Endothelial cell of umbilical vein (primary cell): ENCODE data around the gene OOSP2. TPM values are rescaled to one million over a fixed set of nuclear protein-coding genes. Genes with fewer than 3 reads are reported as not detected.

Experiments used
- BruUV-seq: library from RNA; stranded (reverse); fragments of 400-500 nt; replicated peaks from 2 replicates; lab custom pipeline; 2021; lab: Mats Ljungman, UMichigan
- CTCF ChIA-PET: fragments of 300-600, 350-600 bp; sonication (Branson Sonifier 250); formaldehyde crosslinking; loops from one replicate; lab custom pipeline; 2021; ENCODE audit warnings: antibody characterized with exemption, inconsistent platforms; lab: Charles Lee
- POLR2A ChIA-PET: fragments of 300-600, 350-600 bp; sonication (Branson Sonifier 250); formaldehyde crosslinking; loops from one replicate; lab custom pipeline; 2021; ENCODE audit warnings: antibody characterized with exemption, inconsistent platforms; lab: Charles Lee
- DNase-seq: peaks from one replicate; pipeline ENCODE4 v3.0.0-alpha.2; 2011; ENCODE audit warnings: low read depth, low spot score
- FAIRE-seq: peaks from 2 replicates; lab custom pipeline; 2011; peaks lifted over from hg19 to GRCh38; lab: Jason Lieb, UNC
- H2AFZ ChIP-seq: 2 replicates; pipeline ENCODE4 v1.6.0; 2012; ENCODE audit warnings: low read depth, low read length, control low read depth, inconsistent platforms
- H3K27ac ChIP-seq: 2 replicates; pipeline ENCODE4 v1.5.1; 2011; ENCODE audit warnings: low read depth, mild to moderate bottlenecking, control low read depth, low read length, moderate library complexity; ENCODE audit not compliant: insufficient read depth
- H3K27me3 ChIP-seq, 2 experiments: 2 replicates each; pipeline versions ENCODE4 v1.6.0 to v1.6.1; 2011; ENCODE audit warnings: low read length in 2 of 2, mixed read lengths in 1 of 2; ENCODE audit not compliant: control insufficient read depth in 2 of 2, insufficient read depth in 2 of 2
- H3K36me3 ChIP-seq, 2 experiments: 2 replicates in 1 of 2; 3 replicates in 1 of 2; pipeline ENCODE4 v1.5.1; 2011; ENCODE audit warnings: low read length in 2 of 2, mild to moderate bottlenecking in 1 of 2, moderate library complexity in 1 of 2; ENCODE audit not compliant: control insufficient read depth in 2 of 2, insufficient read depth in 2 of 2; ENCODE audit errors: extremely low read depth in 1 of 2
- H3K4me1 ChIP-seq: 3 replicates; pipeline ENCODE4 v1.5.1; 2011; ENCODE audit warnings: mild to moderate bottlenecking, low read length; ENCODE audit not compliant: control insufficient read depth, insufficient read depth; ENCODE audit errors: extremely low read depth
- H3K4me2 ChIP-seq: 2 replicates; pipeline ENCODE4 v1.6.1; 2011; ENCODE audit warnings: low read length, control low read depth, mixed read lengths; ENCODE audit not compliant: insufficient read depth
- H3K4me3 ChIP-seq, 3 experiments: fragments of 200-600 bp in 1 of 3; sonication (generic), shearing (Covaris generic) in 1 of 3; replicated peaks in 1 of 3; 2 replicates each; pipeline ENCODE4 v1.5.1; 2011 to 2016; ENCODE audit warnings: control low read depth in 3 of 3, low read length in 3 of 3, mild to moderate bottlenecking in 2 of 3, inconsistent platforms in 1 of 3, low read depth in 1 of 3, moderate library complexity in 1 of 3; ENCODE audit not compliant: insufficient read depth in 1 of 3
- H3K79me2 ChIP-seq: 2 replicates; pipeline ENCODE4 v1.6.0; 2012; ENCODE audit warnings: low read length, inconsistent platforms; ENCODE audit not compliant: control insufficient read depth, insufficient read depth
- H3K9ac ChIP-seq: replicated peaks from 2 replicates; pipeline ENCODE3; 2011; ENCODE audit warnings: low read length, control low read depth; ENCODE audit not compliant: insufficient read depth; ENCODE audit errors: extremely low read depth
- H3K9me1 ChIP-seq: replicated peaks from 3 replicates; pipeline ENCODE4 v1.6.0; 2011; ENCODE audit warnings: mild to moderate bottlenecking, low read length; ENCODE audit not compliant: control insufficient read depth, insufficient read depth; ENCODE audit errors: extremely low read depth
- H3K9me3 ChIP-seq: replicated peaks from 2 replicates; pipeline ENCODE4 v1.5.1; 2012; ENCODE audit warnings: low read length, inconsistent platforms; ENCODE audit not compliant: control insufficient read depth, insufficient read depth
- H4K20me1 ChIP-seq: replicated peaks from 2 replicates; pipeline ENCODE3; 2011; ENCODE audit warnings: mild to moderate bottlenecking, low read length; ENCODE audit not compliant: control insufficient read depth, insufficient read depth; ENCODE audit errors: extremely low read depth
- EZH2 ChIP-seq: IDR thresholded peaks from 2 replicates; pipeline ENCODE4 v1.6.1; 2012; ENCODE audit warnings: borderline replicate concordance, low read depth, mild to moderate bottlenecking, moderate library complexity, low read length, inconsistent platforms; ENCODE audit not compliant: severe bottlenecking
- FOS ChIP-seq: IDR thresholded peaks from 2 replicates; pipeline ENCODE4 v1.6.1; 2011; ENCODE audit warnings: mild to moderate bottlenecking, low read length, moderate library complexity, borderline replicate concordance; ENCODE audit not compliant: insufficient read depth
- GATA2 ChIP-seq: IDR thresholded peaks from 2 replicates; pipeline ENCODE4 v1.7.0; 2011; ENCODE audit warnings: low read depth, mild to moderate bottlenecking, moderate library complexity, mixed read lengths, low read length; ENCODE audit not compliant: insufficient read length, insufficient read depth
- JUN ChIP-seq: IDR thresholded peaks from 2 replicates; pipeline ENCODE4 v1.6.1; 2011; ENCODE audit warnings: borderline replicate concordance, low read depth; ENCODE audit not compliant: insufficient read length, insufficient read depth
- MYC ChIP-seq: IDR thresholded peaks from one replicate; pipeline ENCODE4 v1.6.1; 2011; ENCODE audit warnings: mild to moderate bottlenecking, low read depth, low read length
- POLR2A ChIP-seq: IDR thresholded peaks from 2 replicates; pipeline ENCODE4 v1.6.1; 2012; ENCODE audit warnings: low read depth, mild to moderate bottlenecking, control low read depth, low read length
- POLR2AphosphoS5 ChIP-seq: IDR thresholded peaks from 2 replicates; pipeline ENCODE4 v1.6.1; 2012; ENCODE audit warnings: low read depth, mild to moderate bottlenecking, control low read depth, low read length, moderate library complexity; ENCODE audit not compliant: insufficient read depth
- dilution Hi-C: fragments of 300-500 bp; cut with MboI; formaldehyde crosslinking; loops from one replicate; pipeline ENCODE4 v1.15.0; 2019; ENCODE audit warnings: low sequenced_read_pairs; ENCODE audit not compliant: extremely low pct_ligation_motif_present
- intact Hi-C: fragments of 100-400 bp; cut with micrococcal nuclease; formaldehyde crosslinking; loops from one replicate; pipeline ENCODE4 v1.10.0; 2022
- polyA plus RNA-seq, 4 experiments: library from polyadenylated mRNA; depleted of rRNA in 3 of 4; stranded (reverse) in 3 of 4; unstranded in 1 of 4; fragments of >200 nt; gene quantifications; 2 replicates each; pipeline versions ENCODE4 v1.2.1 to v1.2.3, GENCODE V29; 2011 to 2012; ENCODE audit warnings: missing spikeins in 1 of 4
- total RNA-seq: library from RNA; stranded (reverse); gene quantifications from 2 replicates; pipeline ENCODE4 v1.2.3, GENCODE V29; 2021
- TF ChIP-seq, protein P1 (sequence below), 2 donors: IDR thresholded peaks; 1 replicate in 1 of 2; 2 replicates in 1 of 2; pipeline ENCODE4 v1.5.1; 2011; ENCODE audit warnings: low read length in 2 of 2, mild to moderate bottlenecking in 2 of 2, moderate library complexity in 2 of 2, control low read depth in 1 of 2, inconsistent platforms in 1 of 2, low read depth in 1 of 2; ENCODE audit not compliant: insufficient read depth in 1 of 2; ENCODE audit errors: extremely low read depth in 1 of 2
- TF ChIP-seq, protein P2 (sequence below): IDR thresholded peaks from 2 replicates; pipeline ENCODE4 v1.6.1; 2011; ENCODE audit not compliant: insufficient read depth, insufficient read length

OOSP2 gene
- total and polyA plus RNA-seq, 2 donors (not counting 3 experiments of a cell fraction or from before 2014, with no cell fraction given) = not detected

DNA sequence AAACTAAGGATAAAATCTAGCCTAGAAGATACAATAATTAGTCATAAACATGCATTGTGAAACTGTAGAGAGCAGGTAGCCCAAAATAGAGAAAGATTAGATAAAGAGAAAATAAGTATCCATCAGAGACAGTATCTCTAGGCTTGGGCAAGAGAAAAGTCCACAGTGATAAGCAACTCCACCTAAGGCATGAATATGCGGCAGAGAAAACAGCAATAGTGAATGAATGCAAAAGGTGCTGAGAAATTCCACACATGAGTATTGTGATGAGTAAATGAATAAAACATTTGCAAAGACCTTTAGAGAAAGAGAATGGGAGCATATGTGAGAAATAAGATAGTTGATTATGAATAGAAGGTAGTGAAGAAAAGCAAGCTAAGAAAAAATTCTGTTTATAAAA, 57.0 kb downstream of the OOSP2 start:
- intact Hi-C loops (no loop called here), dilution Hi-C loops (no loop called here)
- DNase-seq = no peak
- TF ChIP-seq JUN (no peak), GATA2 (no peak), MYC (no peak), POLR2A (no peak), FOS (no peak), EZH2 (no peak), POLR2AphosphoS5 (no peak)
- TF ChIP-seq, protein P1, sequence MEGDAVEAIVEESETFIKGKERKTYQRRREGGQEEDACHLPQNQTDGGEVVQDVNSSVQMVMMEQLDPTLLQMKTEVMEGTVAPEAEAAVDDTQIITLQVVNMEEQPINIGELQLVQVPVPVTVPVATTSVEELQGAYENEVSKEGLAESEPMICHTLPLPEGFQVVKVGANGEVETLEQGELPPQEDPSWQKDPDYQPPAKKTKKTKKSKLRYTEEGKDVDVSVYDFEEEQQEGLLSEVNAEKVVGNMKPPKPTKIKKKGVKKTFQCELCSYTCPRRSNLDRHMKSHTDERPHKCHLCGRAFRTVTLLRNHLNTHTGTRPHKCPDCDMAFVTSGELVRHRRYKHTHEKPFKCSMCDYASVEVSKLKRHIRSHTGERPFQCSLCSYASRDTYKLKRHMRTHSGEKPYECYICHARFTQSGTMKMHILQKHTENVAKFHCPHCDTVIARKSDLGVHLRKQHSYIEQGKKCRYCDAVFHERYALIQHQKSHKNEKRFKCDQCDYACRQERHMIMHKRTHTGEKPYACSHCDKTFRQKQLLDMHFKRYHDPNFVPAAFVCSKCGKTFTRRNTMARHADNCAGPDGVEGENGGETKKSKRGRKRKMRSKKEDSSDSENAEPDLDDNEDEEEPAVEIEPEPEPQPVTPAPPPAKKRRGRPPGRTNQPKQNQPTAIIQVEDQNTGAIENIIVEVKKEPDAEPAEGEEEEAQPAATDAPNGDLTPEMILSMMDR (IDR thresholded peaks at IDR 0.05; ENCODE audit: extremely low read depth in 1 of 2, insufficient read depth in 1 of 2, low read depth in 1 of 2, low read length in 2 of 2) = no peak
- TF ChIP-seq, protein P2, sequence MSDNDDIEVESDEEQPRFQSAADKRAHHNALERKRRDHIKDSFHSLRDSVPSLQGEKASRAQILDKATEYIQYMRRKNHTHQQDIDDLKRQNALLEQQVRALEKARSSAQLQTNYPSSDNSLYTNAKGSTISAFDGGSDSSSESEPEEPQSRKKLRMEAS = no peak
- FAIRE-seq = no peak
- H3K9ac ChIP-seq = no peak overlapping the region
- POLR2A ChIA-PET = no interaction called here
- H3K27ac ChIP-seq = no peak overlapping the region
- no peaks in the 10 kb centered on the region for H4K20me1 ChIP-seq
- no peaks in the 10 kb centered on the region for H3K27me3 ChIP-seq
- no peaks in the 10 kb centered on the region for H3K36me3 ChIP-seq
- H3K79me2 ChIP-seq = no peaks in the 10 kb centered on the region
- no peak overlapping the region for H2AFZ ChIP-seq
- CTCF ChIA-PET = interaction anchor here (0.8 kb wide), 1 partner anchor 72 kb away, joined by 3 read pairs; no protein-coding TSS in a partner anchor
- no peak overlapping the region for H3K4me2 ChIP-seq
- H3K9me3 ChIP-seq = no peaks in the 10 kb centered on the region
- peaks cover 37% of the 10 kb centered on the region for H3K4me1 ChIP-seq
- BruUV-seq = no TSS peak
- no peaks in the 10 kb centered on the region for H3K9me1 ChIP-seq
- H3K4me3 ChIP-seq = no peak overlapping the region

Other genes starting within 250 kb of the OOSP2 start
- gene MRPL16, start 229.6 kb upstream of the OOSP2 start, total RNA-seq = 60.3 and 63.9 TPM in 2 replicates
- gene MRPL16, start 229.6 kb upstream of the OOSP2 start, polyA plus RNA-seq = 60.9 and 84.0 TPM in 2 replicates
- not detected in 2 replicates for gene CBLIF, start 194.9 kb upstream of the OOSP2 start, total RNA-seq
- gene CBLIF, start 194.9 kb upstream of the OOSP2 start, polyA plus RNA-seq = not detected in 2 replicates
- gene TCN1, start 173.9 kb upstream of the OOSP2 start, total RNA-seq = not detected in 2 replicates
- gene TCN1, start 173.9 kb upstream of the OOSP2 start, polyA plus RNA-seq = not detected in 2 replicates
- not detected in 2 replicates for gene OOSP3, start 161.6 kb upstream of the OOSP2 start, total RNA-seq
- not detected in 2 replicates for gene OOSP3, start 161.6 kb upstream of the OOSP2 start, polyA plus RNA-seq
- not detected in 2 replicates for gene OOSP1, start 102.0 kb upstream of the OOSP2 start, total RNA-seq
- gene OOSP1, start 102.0 kb upstream of the OOSP2 start, polyA plus RNA-seq = 0.11 TPM in 1 of 2 replicates, not detected in the other
- not detected in 2 replicates for gene OOSP4A, start 76.4 kb upstream of the OOSP2 start, total RNA-seq
- not detected in 2 replicates for gene OOSP4A, start 76.4 kb upstream of the OOSP2 start, polyA plus RNA-seq
- not detected in 2 replicates for gene OOSP4B, start 23.2 kb upstream of the OOSP2 start, total RNA-seq
- gene OOSP4B, start 23.2 kb upstream of the OOSP2 start, polyA plus RNA-seq = not detected in 2 replicates
- gene MS4A3, start 16.3 kb downstream of the OOSP2 start, total RNA-seq = not detected in 2 replicates
- not detected in 2 replicates for gene MS4A3, start 16.3 kb downstream of the OOSP2 start, polyA plus RNA-seq
- not detected in 2 replicates for gene MS4A2, start 48.3 kb downstream of the OOSP2 start, total RNA-seq
- gene MS4A2, start 48.3 kb downstream of the OOSP2 start, polyA plus RNA-seq = not detected in 2 replicates
- 2.7 and 2.9 TPM in 2 replicates for gene MS4A6A, start 142.7 kb downstream of the OOSP2 start, total RNA-seq
- 4.8 and 5.0 TPM in 2 replicates for gene MS4A6A, start 142.7 kb downstream of the OOSP2 start, polyA plus RNA-seq
- not detected in 2 replicates for gene MS4A4E, start 202.7 kb downstream of the OOSP2 start, total RNA-seq
- not detected in 2 replicates for gene MS4A4E, start 202.7 kb downstream of the OOSP2 start, polyA plus RNA-seq
- not detected in 2 replicates for gene MS4A4A, start 240.3 kb downstream of the OOSP2 start, total RNA-seq
- 0.13 and 0.19 TPM in 2 replicates for gene MS4A4A, start 240.3 kb downstream of the OOSP2 start, polyA plus RNA-seq